WTC11 (cell line): Measurements from ENCODE around the gene SIT1. TPM values are rescaled to one million over a fixed set of nuclear protein-coding genes. Genes with fewer than 3 reads are reported as not detected.

Experiments used
- ATAC-seq: fragments of 200-7000 bp; cut with Tn5 transposase; 2 replicates; pipeline ENCODE4 v1.10.0; 2021; ENCODE audit warnings: mild to moderate bottlenecking, moderate library complexity
- CTCF ChIA-PET: fragments of 300-600 bp; sonication (Branson Sonifier 250); formaldehyde crosslinking; loops from one replicate; lab custom pipeline; 2021; ENCODE audit warnings: antibody characterized with exemption; lab: Charles Lee
- POLR2A ChIA-PET: fragments of 350-600 bp; sonication (Branson Sonifier 250); formaldehyde crosslinking; loops from one replicate; lab custom pipeline; 2021; ENCODE audit warnings: antibody characterized with exemption; lab: Charles Lee
- DNase-seq: peaks from one replicate; pipeline ENCODE4 v3.0.0; 2021; ENCODE audit warnings: low spot score
- H3K27ac Mint-ChIP-seq: 2 replicates; pipeline ENCODE4 v1.8.0; 2021; ENCODE audit warnings: mixed read lengths
- H3K27me3 Mint-ChIP-seq: 2 replicates; pipeline ENCODE4 v1.8.0; 2021; ENCODE audit warnings: low read depth, mild to moderate bottlenecking, moderate library complexity, mixed read lengths
- H3K36me3 Mint-ChIP-seq: 2 replicates; pipeline ENCODE4 v1.8.0; 2021; ENCODE audit warnings: mixed read lengths
- H3K4me1 Mint-ChIP-seq: 2 replicates; pipeline ENCODE4 v1.8.0; 2022; ENCODE audit warnings: mixed read lengths
- H3K4me3 Mint-ChIP-seq: 2 replicates; pipeline ENCODE4 v1.8.0; 2021; ENCODE audit warnings: mild to moderate bottlenecking, moderate library complexity, mixed read lengths
- H3K9me3 Mint-ChIP-seq: 2 replicates; pipeline ENCODE4 v1.8.0; 2021; ENCODE audit warnings: mixed read lengths
- ATF3 ChIP-seq: sonication (generic); formaldehyde crosslinking; conservative IDR thresholded peaks from 2 replicates; pipeline ENCODE4 v1.8.1; 2022; ENCODE audit warnings: mild to moderate bottlenecking, missing genetic modification reagents
- ATF6 ChIP-seq: sonication (generic); formaldehyde crosslinking; IDR thresholded peaks from 2 replicates; pipeline ENCODE4 v1.8.1; 2023; ENCODE audit warnings: mild to moderate bottlenecking, missing genetic modification reagents
- E2F1 ChIP-seq: sonication (generic); formaldehyde crosslinking; IDR thresholded peaks from 2 replicates; pipeline ENCODE4 v1.8.0; 2022; ENCODE audit warnings: mild to moderate bottlenecking, missing genetic modification reagents
- ETV6 ChIP-seq: sonication (generic); formaldehyde crosslinking; IDR thresholded peaks from 2 replicates; pipeline ENCODE4 v1.8.1; 2022; ENCODE audit warnings: mild to moderate bottlenecking, missing genetic modification reagents
- GABPB1 ChIP-seq: sonication (generic); formaldehyde crosslinking; IDR thresholded peaks from 2 replicates; pipeline ENCODE4 v1.8.1; 2023; ENCODE audit warnings: mild to moderate bottlenecking, missing genetic modification reagents
- JAZF1 ChIP-seq: fragments of 250-450 bp; sonication (Bioruptor Pico); IDR thresholded peaks from 2 replicates; pipeline ENCODE4 v1.9.0; 2021; ENCODE audit warnings: moderate library complexity, mild to moderate bottlenecking, inconsistent platforms
- MLX ChIP-seq: sonication (generic); formaldehyde crosslinking; IDR thresholded peaks from 2 replicates; pipeline ENCODE4 v1.8.1; 2023; ENCODE audit warnings: mild to moderate bottlenecking, missing genetic modification reagents, moderate library complexity
- NFYB ChIP-seq: sonication (generic); formaldehyde crosslinking; conservative IDR thresholded peaks from 2 replicates; pipeline ENCODE4 v1.8.0; 2022; ENCODE audit warnings: low read depth, missing genetic modification reagents
- NR1H2 ChIP-seq: sonication (generic); formaldehyde crosslinking; IDR thresholded peaks from 2 replicates; pipeline ENCODE4 v1.9.0; 2021; ENCODE audit warnings: mild to moderate bottlenecking, moderate library complexity, missing genetic modification reagents
- NR2C2 ChIP-seq: sonication (generic); formaldehyde crosslinking; IDR thresholded peaks from 2 replicates; pipeline ENCODE4 v1.8.0; 2022; ENCODE audit warnings: mild to moderate bottlenecking, missing genetic modification reagents
- NR3C1 ChIP-seq: sonication (generic); formaldehyde crosslinking; conservative IDR thresholded peaks from 2 replicates; pipeline ENCODE4 v1.8.1; 2023; ENCODE audit warnings: low read depth, mild to moderate bottlenecking, missing genetic modification reagents
- SMAD4 ChIP-seq: sonication (generic); formaldehyde crosslinking; IDR thresholded peaks from 2 replicates; pipeline ENCODE4 v1.8.0; 2022; ENCODE audit warnings: mild to moderate bottlenecking, missing genetic modification reagents
- STAT6 ChIP-seq: sonication (generic); formaldehyde crosslinking; conservative IDR thresholded peaks from 2 replicates; pipeline ENCODE4 v1.8.1; 2023; ENCODE audit warnings: mild to moderate bottlenecking, low read depth, missing genetic modification reagents, moderate library complexity
- TCF7 ChIP-seq: sonication (generic); formaldehyde crosslinking; IDR thresholded peaks from 2 replicates; pipeline ENCODE4 v1.8.0; 2022; ENCODE audit warnings: mild to moderate bottlenecking, low read depth, missing genetic modification reagents, moderate library complexity
- ZBTB21 ChIP-seq: sonication (generic); formaldehyde crosslinking; IDR thresholded peaks from 2 replicates; pipeline ENCODE4 v1.8.1; 2023; ENCODE audit warnings: mild to moderate bottlenecking, missing genetic modification reagents, borderline replicate concordance
- ZNF317 ChIP-seq: sonication (generic); formaldehyde crosslinking; IDR thresholded peaks from 2 replicates; pipeline ENCODE4 v1.8.1; 2023; ENCODE audit warnings: low read depth, mild to moderate bottlenecking, moderate library complexity, missing genetic modification reagents, borderline replicate concordance
- ZNF396 ChIP-seq: fragments of 250-450 bp; sonication (Bioruptor Pico); IDR thresholded peaks from 2 replicates; pipeline ENCODE4 v1.8.0; 2021; ENCODE audit warnings: mild to moderate bottlenecking, moderate library complexity, borderline replicate concordance
- total RNA-seq: library from RNA; stranded (reverse); gene quantifications from 3 replicates; pipeline ENCODE4 v1.2.3, GENCODE V29; 2021

SIT1 gene
- total RNA-seq, 1 experiment from 2014 or later = 4.1 TPM

- 0 out of 2 replicates have a peak, but pooled peaks have one; percentile 31 for TF ChIP-seq ATF6 (CRISPR knock-in tag)
- TF ChIP-seq ZBTB21 (CRISPR knock-in tag) = 0 out of 2 replicates have a peak, but pooled peaks have one; percentile 56
- 0 out of 2 replicates have a peak, but pooled peaks have one; percentile 26 for TF ChIP-seq STAT6 (CRISPR knock-in tag)
- 0 out of 2 replicates have a peak, but pooled peaks have one; percentile 62 for TF ChIP-seq NR3C1 (CRISPR knock-in tag)
- TF ChIP-seq ZNF317 (CRISPR knock-in tag) = peak; percentile 14; the same call in 1 of the 2 replicates
- peak; percentile 80; the same call in 1 of the 2 replicates for TF ChIP-seq ETV6
These were observed 14.1 kb upstream of the SIT1 start, which contains the start of gene ARHGEF39 (continued) for GRCh38 chr9:35664531-35665470.

- H3K36me3 Mint-ChIP-seq = peaks cover 39% of the 10 kb centered on the region
- ATAC-seq = no peak
- H3K27me3 Mint-ChIP-seq = peaks cover 5% of the 10 kb centered on the region
- peaks cover 2% of the 10 kb centered on the region for H3K9me3 Mint-ChIP-seq
- CTCF ChIA-PET = interaction anchor here (3.2 to 10.2 kb wide), 2 partner anchors 27 to 33 kb away, joined by 49 to 127 read pairs; partner anchors contain the start of gene TPM2
- H3K4me1 Mint-ChIP-seq = peaks cover 32% of the 10 kb centered on the region
- POLR2A ChIA-PET = interaction anchor here (6.8 kb wide), 1 partner anchor 28 kb away, joined by 38 read pairs; the partner anchor contains the start of gene TPM2
- peak overlapping the region; percentile 41; the same call in 1 of the 2 replicates for H3K4me3 Mint-ChIP-seq
- H3K27ac Mint-ChIP-seq = 0 out of 2 replicates have a peak overlapping the region, but pooled peaks have one; percentile 2
- TF ChIP-seq JAZF1 (CRISPR knock-in tag) (no peak), ZNF396 (CRISPR knock-in tag) (no peak), TCF7 (CRISPR knock-in tag) (no peak), MLX (CRISPR knock-in tag) (no peak), NFYB (no peak), NR2C2 (CRISPR knock-in tag) (no peak), GABPB1 (CRISPR knock-in tag) (no peak), ATF3 (CRISPR knock-in tag) (no peak), NR1H2 (no peak), SMAD4 (no peak), E2F1 (CRISPR knock-in tag) (no peak)
- no peak for DNase-seq
These were observed 11.7 kb upstream of the SIT1 start for GRCh38 chr9:35662437-35662836.
